WTC11 (cell line): ENCODE measurements around the gene FBXO31. TPM values are rescaled to one million over a fixed set of nuclear protein-coding genes. Genes with fewer than 3 reads are reported as not detected.
A peak's percentile ranks its signal among the peaks of the same experiment; 100 is the strongest.

Experiments used
- AFF4 ChIP-seq: sonication (generic); formaldehyde crosslinking; IDR thresholded peaks from 2 replicates; pipeline ENCODE4 v1.8.1; 2023; ENCODE audit warnings: mild to moderate bottlenecking, missing genetic modification reagents, borderline replicate concordance
- CBFB ChIP-seq: sonication (generic); formaldehyde crosslinking; IDR thresholded peaks from 2 replicates; pipeline ENCODE4 v1.8.1; 2022; ENCODE audit warnings: mild to moderate bottlenecking, low read depth, missing genetic modification reagents
- CTCF ChIP-seq: fragments of 200-600 bp; IDR thresholded peaks from 2 replicates; pipeline ENCODE4 v1.8.0; 2022; ENCODE audit warnings: antibody characterized with exemption
- E2F1 ChIP-seq: sonication (generic); formaldehyde crosslinking; IDR thresholded peaks from 2 replicates; pipeline ENCODE4 v1.8.0; 2022; ENCODE audit warnings: mild to moderate bottlenecking, missing genetic modification reagents
- JAZF1 ChIP-seq: fragments of 250-450 bp; sonication (Bioruptor Pico); IDR thresholded peaks from 2 replicates; pipeline ENCODE4 v1.9.0; 2021; ENCODE audit warnings: moderate library complexity, mild to moderate bottlenecking, inconsistent platforms
- NR3C1 ChIP-seq: sonication (generic); formaldehyde crosslinking; conservative IDR thresholded peaks from 2 replicates; pipeline ENCODE4 v1.8.1; 2023; ENCODE audit warnings: low read depth, mild to moderate bottlenecking, missing genetic modification reagents
- OVOL2 ChIP-seq: fragments of 250-450 bp; sonication (Bioruptor Pico); IDR thresholded peaks from 2 replicates; pipeline ENCODE4 v1.9.0; 2021; ENCODE audit warnings: mild to moderate bottlenecking, borderline replicate concordance
- RORB ChIP-seq: fragments of 250-450 bp; sonication (Bioruptor Pico); IDR thresholded peaks from 2 replicates; pipeline ENCODE4 v1.9.0; 2021; ENCODE audit warnings: mild to moderate bottlenecking
- SP1 ChIP-seq: sonication (generic); formaldehyde crosslinking; conservative IDR thresholded peaks from 2 replicates; pipeline ENCODE4 v1.8.1; 2022; ENCODE audit warnings: missing genetic modification reagents
- STAT6 ChIP-seq: sonication (generic); formaldehyde crosslinking; conservative IDR thresholded peaks from 2 replicates; pipeline ENCODE4 v1.8.1; 2023; ENCODE audit warnings: mild to moderate bottlenecking, low read depth, missing genetic modification reagents, moderate library complexity
- TEAD1 ChIP-seq: sonication (generic); formaldehyde crosslinking; IDR thresholded peaks from 2 replicates; pipeline ENCODE4 v1.8.0; 2022; ENCODE audit warnings: mild to moderate bottlenecking, missing genetic modification reagents
- TEAD4 ChIP-seq: sonication (generic); formaldehyde crosslinking; IDR thresholded peaks from 2 replicates; pipeline ENCODE4 v1.8.0; 2022; ENCODE audit warnings: mild to moderate bottlenecking, missing genetic modification reagents
- ZBTB21 ChIP-seq: sonication (generic); formaldehyde crosslinking; IDR thresholded peaks from 2 replicates; pipeline ENCODE4 v1.8.1; 2023; ENCODE audit warnings: mild to moderate bottlenecking, missing genetic modification reagents, borderline replicate concordance
- ZBTB43 ChIP-seq: sonication (generic); formaldehyde crosslinking; IDR thresholded peaks from 2 replicates; pipeline ENCODE4 v1.8.1; 2023; ENCODE audit warnings: mild to moderate bottlenecking, missing genetic modification reagents
- ZNF263 ChIP-seq: sonication (generic); formaldehyde crosslinking; IDR thresholded peaks from 2 replicates; pipeline ENCODE4 v1.8.1; 2022; ENCODE audit warnings: low read depth, mild to moderate bottlenecking, moderate library complexity, missing genetic modification reagents
- ZNF425 ChIP-seq: fragments of 250-450 bp; sonication (Bioruptor Pico); conservative IDR thresholded peaks from 2 replicates; pipeline ENCODE4 v1.9.0; 2021; ENCODE audit warnings: mild to moderate bottlenecking
- ZNF532 ChIP-seq: fragments of 250-450 bp; sonication (Bioruptor Pico); IDR thresholded peaks from 2 replicates; pipeline ENCODE4 v1.9.0; 2021; ENCODE audit warnings: mild to moderate bottlenecking, borderline replicate concordance
- ZSCAN18 ChIP-seq: fragments of 250-450 bp; sonication (Bioruptor Pico); IDR thresholded peaks from 2 replicates; pipeline ENCODE4 v2.1.2; 2022; ENCODE audit warnings: mild to moderate bottlenecking, moderate library complexity
- total RNA-seq: library from RNA; stranded (reverse); gene quantifications from 3 replicates; pipeline ENCODE4 v1.2.3, GENCODE V29; 2021

The FBXO31 gene
- total RNA-seq, 1 experiment from 2014 or later, result 22.6 TPM

GRCh38 chr16:87316923-87317749 lies 66.4 kb downstream of the FBXO31 start, which contains the start of gene C16orf95 (continued):
- TF ChIP-seq AFF4 (CRISPR knock-in tag) (0 out of 2 replicates have a peak, but pooled peaks have one; percentile 39), NR3C1 (CRISPR knock-in tag) (no peak), STAT6 (CRISPR knock-in tag) (no peak), ZNF532 (CRISPR knock-in tag) (0 out of 2 replicates have a peak, but pooled peaks have one; percentile 31), SP1 (0 out of 2 replicates have a peak, but pooled peaks have one; percentile 52), CBFB (CRISPR knock-in tag) (no peak), TEAD1 (peak; percentile 33; the same call in 1 of the 2 replicates), ZBTB43 (CRISPR knock-in tag) (no peak), JAZF1 (CRISPR knock-in tag) (no peak), ZSCAN18 (no peak), RORB (CRISPR knock-in tag) (no peak), CTCF (no peak), ZNF425 (CRISPR knock-in tag) (no peak), ZNF263 (CRISPR knock-in tag) (no peak), E2F1 (CRISPR knock-in tag) (no peak), ZBTB21 (CRISPR knock-in tag) (no peak), TEAD4 (no peak), OVOL2 (no peak)
